ENCODE results near the gene LMO4. TPM values are rescaled to one million over a fixed set of nuclear protein-coding genes. Genes with fewer than 3 reads are reported as not detected.

LMO4 gene
- polyA plus RNA-seq, 1 donor (not counting 4 experiments of a cell fraction or from before 2014, with no cell fraction given): 33.4 TPM

- DNase-seq (ENCODE audit: low read depth, low spot score) (no peak), FAIRE-seq (no peak)
- Histone ChIP-seq H3K9ac (ENCODE audit: control insufficient read depth, extremely low read depth, insufficient read depth, low read length) (no peak overlapping the region), H3K4me3 (ENCODE audit: control insufficient read depth in 2 of 3, extremely low read depth in 1 of 3, insufficient read depth in 2 of 3, low read depth in 1 of 3, low read length in 3 of 3) (no peak overlapping the region), H3K4me2 (ENCODE audit: control insufficient read depth, extremely low read depth, insufficient read depth, low read depth, low read length) (no peak overlapping the region), H3K4me1 (ENCODE audit: control insufficient read depth, extremely low read depth, insufficient read depth, low read length) (no peaks in the 10 kb centered on the region), H4K20me1 (ENCODE audit: control insufficient read depth, extremely low read depth, insufficient read depth, low read length) (no peaks in the 10 kb centered on the region), H3K27me3 (ENCODE audit: control insufficient read depth, extremely low read depth, insufficient read depth, low read length) (no peaks in the 10 kb centered on the region), H3K9me3 (ENCODE audit: control insufficient read depth, low read depth, low read length) (no peaks in the 10 kb centered on the region), H3K27ac (ENCODE audit: control insufficient read depth, insufficient read depth, low read length) (no peak overlapping the region), H2AFZ (ENCODE audit: control insufficient read depth, low read length) (no peak overlapping the region), H3K79me2 (ENCODE audit: control insufficient read depth, insufficient read depth, low read length) (no peaks in the 10 kb centered on the region), H3K9me1 (ENCODE audit: control insufficient read depth, extremely low read depth, insufficient read depth, low read length) (no peaks in the 10 kb centered on the region), H3K36me3 (ENCODE audit: control insufficient read depth in 2 of 2, extremely low read depth in 1 of 2, insufficient read depth in 2 of 2, low read length in 2 of 2) (no peaks in the 10 kb centered on the region)
- TF ChIP-seq EZH2 (IDR thresholded peaks at IDR 0.05; ENCODE audit: low read length) (no peak), CTCF (optimal IDR thresholded peaks at IDR 0.05 in 1 of 3, IDR thresholded peaks at IDR 0.05 in 1 of 3, conservative IDR thresholded peaks at IDR 0.05 in 1 of 3; ENCODE audit: extremely low read depth in 1 of 3, insufficient read depth in 2 of 3, low read length in 3 of 3) (no peak)
- dilution Hi-C loops (cut with MboI; ENCODE audit: extremely low pct_ligation_motif_present, low sequenced_read_pairs): no loop called here
Measured at GRCh38 chr1:87294633-87295032, 34.0 kb upstream of the LMO4 start.

GRCh38 chr1:87295445-87296110 is 33.1 kb upstream of the LMO4 start:
- no peak for FAIRE-seq
- Histone ChIP-seq H3K9ac (ENCODE audit: control insufficient read depth, extremely low read depth, insufficient read depth, low read length) (no peak overlapping the region), H4K20me1 (ENCODE audit: control insufficient read depth, extremely low read depth, insufficient read depth, low read length) (no peaks in the 10 kb centered on the region), H3K27ac (ENCODE audit: control insufficient read depth, insufficient read depth, low read length) (no peak overlapping the region), H3K4me1 (ENCODE audit: control insufficient read depth, extremely low read depth, insufficient read depth, low read length) (no peaks in the 10 kb centered on the region), H3K9me1 (ENCODE audit: control insufficient read depth, extremely low read depth, insufficient read depth, low read length) (no peaks in the 10 kb centered on the region), H2AFZ (ENCODE audit: control insufficient read depth, low read length) (no peak overlapping the region), H3K4me2 (ENCODE audit: control insufficient read depth, extremely low read depth, insufficient read depth, low read depth, low read length) (no peak overlapping the region), H3K4me3 (ENCODE audit: control insufficient read depth in 2 of 3, extremely low read depth in 1 of 3, insufficient read depth in 2 of 3, low read depth in 1 of 3, low read length in 3 of 3) (no peak overlapping the region), H3K36me3 (ENCODE audit: control insufficient read depth in 2 of 2, extremely low read depth in 1 of 2, insufficient read depth in 2 of 2, low read length in 2 of 2) (no peaks in the 10 kb centered on the region), H3K79me2 (ENCODE audit: control insufficient read depth, insufficient read depth, low read length) (no peaks in the 10 kb centered on the region), H3K9me3 (ENCODE audit: control insufficient read depth, low read depth, low read length) (no peaks in the 10 kb centered on the region), H3K27me3 (ENCODE audit: control insufficient read depth, extremely low read depth, insufficient read depth, low read length) (no peaks in the 10 kb centered on the region)
- dilution Hi-C loops (cut with MboI; ENCODE audit: extremely low pct_ligation_motif_present, low sequenced_read_pairs): no loop called here
- no peak for DNase-seq (ENCODE audit: low read depth, low spot score)
- TF ChIP-seq EZH2 (IDR thresholded peaks at IDR 0.05; ENCODE audit: low read length) (no peak), CTCF (optimal IDR thresholded peaks at IDR 0.05 in 1 of 3, IDR thresholded peaks at IDR 0.05 in 1 of 3, conservative IDR thresholded peaks at IDR 0.05 in 1 of 3; ENCODE audit: extremely low read depth in 1 of 3, insufficient read depth in 2 of 3, low read length in 3 of 3) (no peak)
